HepG2 (cell line): ENCODE data around the gene LSM14B. TPM values are rescaled to one million over a fixed set of nuclear protein-coding genes. Genes with fewer than 3 reads are reported as not detected.

Source experiments
- EEA1 ChIP-seq: sonication (generic); formaldehyde crosslinking; IDR thresholded peaks from 2 replicates; pipeline ENCODE4 v1.5.1; 2020; ENCODE audit warnings: mild to moderate bottlenecking, missing genetic modification reagents, borderline replicate concordance
- ELF4 ChIP-seq: sonication (generic); formaldehyde crosslinking; IDR thresholded peaks from 2 replicates; pipeline ENCODE4 v1.5.0; 2020; ENCODE audit warnings: missing genetic modification reagents, mild to moderate bottlenecking, moderate library complexity, borderline replicate concordance
- JDP2 ChIP-seq: sonication (generic); formaldehyde crosslinking; IDR thresholded peaks from 2 replicates; pipeline ENCODE4 v1.8.1; 2022; ENCODE audit warnings: missing genetic modification reagents, borderline replicate concordance
- NFE2 ChIP-seq: sonication (generic); formaldehyde crosslinking; IDR thresholded peaks from 2 replicates; pipeline ENCODE4 v1.4.0; 2020; ENCODE audit warnings: missing genetic modification reagents
- NR2F6 ChIP-seq, 2 experiments: IDR thresholded peaks; 2 replicates each; pipeline ENCODE4 v1.6.1; 2016; ENCODE audit warnings: antibody characterized with exemption in 1 of 2, mild to moderate bottlenecking in 1 of 2
- PATZ1 ChIP-seq: sonication (generic); formaldehyde crosslinking; IDR thresholded peaks from 2 replicates; pipeline ENCODE4 v1.4.0; 2020; ENCODE audit warnings: missing genetic modification reagents
- POLR2AphosphoS2 ChIP-seq: IDR thresholded peaks from 2 replicates; pipeline ENCODE4 v1.6.1; 2011; ENCODE audit warnings: low read depth, low read length, improper control_type of control experiment
- PRMT3 ChIP-seq: sonication (generic); formaldehyde crosslinking; IDR thresholded peaks from 2 replicates; pipeline ENCODE4 v1.8.1; 2022; ENCODE audit warnings: low read depth, mild to moderate bottlenecking, moderate library complexity, missing genetic modification reagents, borderline replicate concordance
- SP4 ChIP-seq: sonication (generic); formaldehyde crosslinking; IDR thresholded peaks from 2 replicates; pipeline ENCODE4 v1.8.1; 2023; ENCODE audit warnings: mild to moderate bottlenecking, missing genetic modification reagents
- ZNF205 ChIP-seq: IDR thresholded peaks from 2 replicates; pipeline ENCODE4 v1.6.1; 2018; ENCODE audit warnings: missing biosample characterization, missing genetic modification reagents
- ZNF232 ChIP-seq: sonication (generic); formaldehyde crosslinking; IDR thresholded peaks from 2 replicates; pipeline ENCODE4 v1.4.0; 2020; ENCODE audit warnings: missing genetic modification reagents, borderline replicate concordance
- ZNF280B ChIP-seq: sonication (generic); formaldehyde crosslinking; IDR thresholded peaks from 2 replicates; pipeline ENCODE4 v1.5.0; 2020; ENCODE audit warnings: missing genetic modification reagents, mild to moderate bottlenecking, borderline replicate concordance
- ZNF468 ChIP-seq: sonication (generic); formaldehyde crosslinking; IDR thresholded peaks from 2 replicates; pipeline ENCODE4 v1.8.0; 2022; ENCODE audit warnings: mild to moderate bottlenecking, moderate library complexity, missing genetic modification reagents
- ZNF503 ChIP-seq: sonication (generic); formaldehyde crosslinking; IDR thresholded peaks from 2 replicates; pipeline ENCODE4 v1.4.0; 2020; ENCODE audit warnings: missing genetic modification reagents
- polyA plus RNA-seq, 8 experiments: library from polyadenylated mRNA; depleted of rRNA in 3 of 8; stranded (reverse) in 7 of 8; unstranded in 1 of 8; fragments of >200 nt; fragmentation: Illumina TruSeq in 4 of 8; extraction: Trizol in 4 of 8; gene quantifications; 2 replicates each; pipeline versions ENCODE4 v1.2.1 to v1.2.3, GENCODE V29; 2011 to 2016; ENCODE audit warnings: low read depth in 4 of 8, missing spikeins in 1 of 8, mixed read lengths in 1 of 8; ENCODE audit not compliant: insufficient read depth in 1 of 8
- total RNA-seq, 5 experiments: library from RNA; depleted of rRNA; stranded (reverse); fragments of >200 nt; fragmentation: Illumina TruSeq; extraction: Trizol; gene quantifications; 2 replicates each; pipeline ENCODE4 v1.2.3, GENCODE V29; 2016; ENCODE audit warnings: low read depth in 1 of 5
- TF ChIP-seq, protein P1 (sequence below): sonication (generic); formaldehyde crosslinking; IDR thresholded peaks from 2 replicates; pipeline ENCODE4 v1.5.0; 2020; ENCODE audit warnings: missing genetic modification reagents
- TF ChIP-seq, protein P2 (sequence below), 2 experiments: sonication (generic) in 1 of 2; formaldehyde crosslinking in 1 of 2; IDR thresholded peaks; 2 replicates each; pipeline versions ENCODE4 v1.4.0 to v1.6.1; 2018 to 2020; ENCODE audit warnings: missing genetic modification reagents in 2 of 2, borderline replicate concordance in 1 of 2, low read depth in 1 of 2, mild to moderate bottlenecking in 1 of 2, missing biosample characterization in 1 of 2

Gene LSM14B
- total and polyA plus RNA-seq, 2 of the 13 experiments (the other 11 are each of a cell fraction or from before 2014, with no cell fraction given): 43.3 to 79.2 TPM

GRCh38 chr20:62143081-62143956 is 21.0 kb downstream of the LSM14B start, which contains the start of the genes PSMA7 and SS18L1 (continued):
- peak; percentile 72; the same call in 1 of the 2 replicates for TF ChIP-seq EEA1 (CRISPR knock-in tag)
- TF ChIP-seq POLR2AphosphoS2: no peak
- no peak for TF ChIP-seq NFE2 (CRISPR knock-in tag)
- 0 out of 2 replicates have a peak, but pooled peaks have one; percentile 36 for TF ChIP-seq ZNF232
- no peak for TF ChIP-seq ELF4 (CRISPR knock-in tag)
- peak; percentile 35; the same call in 1 of the 2 replicates for TF ChIP-seq JDP2
- TF ChIP-seq, protein P1, sequence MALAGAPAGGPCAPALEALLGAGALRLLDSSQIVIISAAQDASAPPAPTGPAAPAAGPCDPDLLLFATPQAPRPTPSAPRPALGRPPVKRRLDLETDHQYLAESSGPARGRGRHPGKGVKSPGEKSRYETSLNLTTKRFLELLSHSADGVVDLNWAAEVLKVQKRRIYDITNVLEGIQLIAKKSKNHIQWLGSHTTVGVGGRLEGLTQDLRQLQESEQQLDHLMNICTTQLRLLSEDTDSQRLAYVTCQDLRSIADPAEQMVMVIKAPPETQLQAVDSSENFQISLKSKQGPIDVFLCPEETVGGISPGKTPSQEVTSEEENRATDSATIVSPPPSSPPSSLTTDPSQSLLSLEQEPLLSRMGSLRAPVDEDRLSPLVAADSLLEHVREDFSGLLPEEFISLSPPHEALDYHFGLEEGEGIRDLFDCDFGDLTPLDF: no peak
- peak; percentile 25 for TF ChIP-seq PATZ1
- TF ChIP-seq, protein P2, sequence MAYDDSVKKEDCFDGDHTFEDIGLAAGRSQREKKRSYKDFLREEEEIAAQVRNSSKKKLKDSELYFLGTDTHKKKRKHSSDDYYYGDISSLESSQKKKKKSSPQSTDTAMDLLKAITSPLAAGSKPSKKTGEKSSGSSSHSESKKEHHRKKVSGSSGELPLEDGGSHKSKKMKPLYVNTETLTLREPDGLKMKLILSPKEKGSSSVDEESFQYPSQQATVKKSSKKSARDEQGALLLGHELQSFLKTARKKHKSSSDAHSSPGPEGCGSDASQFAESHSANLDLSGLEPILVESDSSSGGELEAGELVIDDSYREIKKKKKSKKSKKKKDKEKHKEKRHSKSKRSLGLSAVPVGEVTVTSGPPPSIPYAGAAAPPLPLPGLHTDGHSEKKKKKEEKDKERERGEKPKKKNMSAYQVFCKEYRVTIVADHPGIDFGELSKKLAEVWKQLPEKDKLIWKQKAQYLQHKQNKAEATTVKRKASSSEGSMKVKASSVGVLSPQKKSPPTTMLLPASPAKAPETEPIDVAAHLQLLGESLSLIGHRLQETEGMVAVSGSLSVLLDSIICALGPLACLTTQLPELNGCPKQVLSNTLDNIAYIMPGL (CRISPR knock-in tag; IDR thresholded peaks at IDR 0.05; ENCODE audit: borderline replicate concordance in 1 of 2, low read depth in 1 of 2): peak; percentile 67 to 80; a peak in 3 of 4 replicates
- peak; percentile 22; the same call in 1 of the 2 replicates for TF ChIP-seq ZNF280B (CRISPR knock-in tag)
- TF ChIP-seq NR2F6 (IDR thresholded peaks at IDR 0.05): no peak
- TF ChIP-seq NR2F6 (CRISPR knock-in tag; IDR thresholded peaks at IDR 0.05): peak; percentile 57; the same call in 1 of the 2 replicates
- TF ChIP-seq SP4 (CRISPR knock-in tag): peak; percentile 86
- 0 out of 2 replicates have a peak, but pooled peaks have one; percentile 13 for TF ChIP-seq ZNF468 (CRISPR knock-in tag)
- 0 out of 2 replicates have a peak, but pooled peaks have one; percentile 63 for TF ChIP-seq PRMT3 (CRISPR knock-in tag)
- TF ChIP-seq ZNF503 (CRISPR knock-in tag): no peak; the same call in 1 of the 2 replicates
- TF ChIP-seq ZNF205: peak; percentile 50; the same call in 1 of the 2 replicates
